Esophagus (tissue), 2 donors: ENCODE data around the gene CCDC8. TPM values are rescaled to one million over a fixed set of nuclear protein-coding genes. Genes with fewer than 3 reads are reported as not detected.

Experiments
- H3K27ac ChIP-seq, 2 donors: one replicate each; pipeline ENCODE4 v1.5.1; 2013; ENCODE audit warnings: low read depth in 2 of 2, mild to moderate bottlenecking in 2 of 2, inconsistent platforms in 1 of 2, low read length in 1 of 2, moderate library complexity in 1 of 2
- H3K27me3 ChIP-seq, 2 donors: one replicate each; pipeline ENCODE4 v1.6.1; 2013; ENCODE audit warnings: low read length in 2 of 2, control low read depth in 1 of 2, mild to moderate bottlenecking in 1 of 2; ENCODE audit not compliant: insufficient read depth in 2 of 2, control insufficient read depth in 1 of 2
- H3K36me3 ChIP-seq, 2 donors: one replicate each; pipeline ENCODE4 v1.6.1; 2013; ENCODE audit warnings: low read length in 1 of 2; ENCODE audit not compliant: control insufficient read depth in 2 of 2, insufficient read depth in 2 of 2
- H3K4me1 ChIP-seq, 2 donors: one replicate each; pipeline ENCODE4 v1.6.1; 2013; ENCODE audit warnings: low read length in 1 of 2; ENCODE audit not compliant: control insufficient read depth in 2 of 2, insufficient read depth in 2 of 2
- H3K4me3 ChIP-seq, 2 donors: one replicate each; pipeline ENCODE4 v1.5.1; 2013; ENCODE audit warnings: low read length in 2 of 2, mild to moderate bottlenecking in 2 of 2, low read depth in 1 of 2, moderate library complexity in 1 of 2
- H3K9me3 ChIP-seq, 2 donors: one replicate each; pipeline ENCODE4 v1.6.1; 2013; ENCODE audit warnings: mild to moderate bottlenecking in 2 of 2, low read depth in 1 of 2, low read length in 1 of 2, moderate library complexity in 1 of 2; ENCODE audit not compliant: control insufficient read depth in 2 of 2, insufficient read depth in 1 of 2
- WGBS, 2 donors: extraction: QIAGEN DNeasy Blood & Tissue Kit; methylation state at CpG; one replicate each; pipeline ENCODE4 v1.1.7; 2013; 5-methylcytosine and 5-hydroxymethylcytosine counted together
- polyA plus RNA-seq, 2 donors: library from polyadenylated mRNA; stranded (reverse); fragments of 200-250 nt; gene quantifications; one replicate each; pipeline ENCODE4 v1.2.3, GENCODE V29; 2013
- donor health status: healthy with polysubstance abuse.
- donor health status: Bipolar disorder and iron deficiency.

The CCDC8 gene
- polyA plus RNA-seq, 2 donors = 0.28 to 0.31 TPM

- no peaks in the 10 kb centered on the region for H3K36me3 ChIP-seq
- H3K4me1 ChIP-seq = peaks cover 3% of the 10 kb centered on the region in 2 donors
- peaks cover 3 to 7% of the 10 kb centered on the region in 2 donors for H3K27me3 ChIP-seq
- H3K4me3 ChIP-seq = no peak overlapping the region
- WGBS, 2 donors = 44 to 58% methylated on average over 9 to 10 of the region's 10 CpGs
- H3K9me3 ChIP-seq = no peaks in the 10 kb centered on the region
- no peak overlapping the region for H3K27ac ChIP-seq
Measured at GRCh38 chr19:46431824-46432223, 18.5 kb upstream of the CCDC8 start.

- 69 to 85% methylated on average over 4 of the region's 4 CpGs for WGBS, 2 donors
- Histone ChIP-seq H3K9me3 (no peaks in the 10 kb centered on the region), H3K27ac (no peak overlapping the region), H3K36me3 (no peaks in the 10 kb centered on the region), H3K27me3 (peaks cover 3 to 7% of the 10 kb centered on the region in 2 donors), H3K4me3 (no peak overlapping the region), H3K4me1 (peaks cover 3 to 5% of the 10 kb centered on the region in 2 donors)
Measured at GRCh38 chr19:46429999-46430398, 16.6 kb upstream of the CCDC8 start.

- WGBS, 2 donors = 32 to 33% methylated on average over 52 of the region's 52 CpGs
- no peak within 1 kb of the TSS for H3K4me3 ChIP-seq
Measured at GRCh38 chr19:46428239-46429135, 15.1 kb upstream of the CCDC8 start, which contains the start of gene PNMA8C. Gene PNMA8C (minus strand): TSS chr19:46428936. CDS start chr19:46428359, 577 bp downstream.

GRCh38 chr19:46427518-46428045, 14.2 kb upstream of the CCDC8 start:
- Histone ChIP-seq H3K4me1 (peaks cover 3 to 5% of the 10 kb centered on the region in 2 donors), H3K27me3 (peaks cover 3 to 7% of the 10 kb centered on the region in 2 donors), H3K9me3 (no peaks in the 10 kb centered on the region), H3K27ac (no peak overlapping the region), H3K4me3 (no peak overlapping the region), H3K36me3 (no peaks in the 10 kb centered on the region)
- 77 to 81% methylated on average over 17 of the region's 17 CpGs for WGBS, 2 donors

More at GRCh38 chr19:46428239-46429135, 15.1 kb upstream of the CCDC8 start, which contains the start of gene PNMA8C:
- Histone ChIP-seq H3K9me3 (no peaks in the 10 kb centered on the region), H3K27ac (no peak within 1 kb of the TSS), H3K27me3 (peaks cover 3 to 7% of the 10 kb centered on the region in 2 donors), H3K36me3 (no peaks in the 10 kb centered on the region), H3K4me1 (peaks cover 3 to 5% of the 10 kb centered on the region in 2 donors)

GRCh38 chr19:46426506-46427162, 13.3 kb upstream of the CCDC8 start:
- peaks cover 3 to 7% of the 10 kb centered on the region in 2 donors for H3K27me3 ChIP-seq
- peak overlapping the region; percentile 27 to 33 for H3K4me3 ChIP-seq
- 2% methylated on average over 32 of the region's 32 CpGs for WGBS, 2 donors

GRCh38 chr19:46426035-46426505, 12.7 kb upstream of the CCDC8 start:
- Histone ChIP-seq H3K9me3 (no peaks in the 10 kb centered on the region), H3K36me3 (no peaks in the 10 kb centered on the region), H3K27ac (no peak overlapping the region), H3K27me3 (peaks cover 3 to 7% of the 10 kb centered on the region in 2 donors), H3K4me3 (peak overlapping the region in 1 of 2 donors; percentile 33), H3K4me1 (peaks cover 3 to 5% of the 10 kb centered on the region in 2 donors)
- WGBS, 2 donors = 10 to 17% methylated on average over 10 of the region's 10 CpGs

More at GRCh38 chr19:46426506-46427162, 13.3 kb upstream of the CCDC8 start:
- H3K9me3 ChIP-seq = no peaks in the 10 kb centered on the region
- H3K36me3 ChIP-seq = no peaks in the 10 kb centered on the region
- H3K4me1 ChIP-seq = peaks cover 3 to 5% of the 10 kb centered on the region in 2 donors
- H3K27ac ChIP-seq = no peak overlapping the region

GRCh38 chr19:46423188-46423587, 9.8 kb upstream of the CCDC8 start:
- H3K4me3 ChIP-seq = no peak overlapping the region
- no peaks in the 10 kb centered on the region for H3K9me3 ChIP-seq
- peaks cover 0 to 2% of the 10 kb centered on the region in 2 donors for H3K4me1 ChIP-seq
- H3K27ac ChIP-seq = no peak overlapping the region
- WGBS, 2 donors = 65 to 71% methylated on average over 5 of the region's 5 CpGs
- H3K36me3 ChIP-seq = no peaks in the 10 kb centered on the region
- H3K27me3 ChIP-seq = peaks cover 3 to 7% of the 10 kb centered on the region in 2 donors

GRCh38 chr19:46422344-46422743, 9.0 kb upstream of the CCDC8 start:
- H3K27ac ChIP-seq = no peak overlapping the region
- WGBS, 2 donors = 71 to 78% methylated on average over 2 of the region's 2 CpGs
- no peaks in the 10 kb centered on the region for H3K9me3 ChIP-seq
- H3K27me3 ChIP-seq = peaks cover 2% of the 10 kb centered on the region in 2 donors
- no peak overlapping the region for H3K4me3 ChIP-seq
- no peaks in the 10 kb centered on the region for H3K36me3 ChIP-seq
- peaks cover 0 to 2% of the 10 kb centered on the region in 2 donors for H3K4me1 ChIP-seq

GRCh38 chr19:46420056-46420455, 6.7 kb upstream of the CCDC8 start:
- Histone ChIP-seq H3K4me1 (peaks cover 0 to 4% of the 10 kb centered on the region in 2 donors), H3K27me3 (peaks cover 0 to 3% of the 10 kb centered on the region in 2 donors), H3K9me3 (no peaks in the 10 kb centered on the region), H3K4me3 (no peak overlapping the region), H3K27ac (no peak overlapping the region), H3K36me3 (no peaks in the 10 kb centered on the region)
- WGBS, 2 donors = 75 to 83% methylated on average over 7 of the region's 7 CpGs
